ENCODE results near the gene MYO9B. TPM values are rescaled to one million over a fixed set of nuclear protein-coding genes. Genes with fewer than 3 reads are reported as not detected.

MYO9B gene
- polyA plus RNA-seq, 2 of the 4 experiments (the other 2 are of a cell fraction) = 13.0 to 27.7 TPM

GRCh38 chr19:17073869-17074633, 1.5 kb upstream of the MYO9B start:
- ChIA-PET POLR2A (interaction anchor here (1.3 kb wide), 1 partner anchor 141 kb away, joined by 5 read pairs; the partner anchor contains the start of gene USE1), CTCF (interaction anchor here (0.6 to 1.5 kb wide), 3 partner anchors 83 to 179 kb away, joined by 3 to 6 read pairs (median 5); no protein-coding TSS in a partner anchor)
- FAIRE-seq = no peak

DNA sequence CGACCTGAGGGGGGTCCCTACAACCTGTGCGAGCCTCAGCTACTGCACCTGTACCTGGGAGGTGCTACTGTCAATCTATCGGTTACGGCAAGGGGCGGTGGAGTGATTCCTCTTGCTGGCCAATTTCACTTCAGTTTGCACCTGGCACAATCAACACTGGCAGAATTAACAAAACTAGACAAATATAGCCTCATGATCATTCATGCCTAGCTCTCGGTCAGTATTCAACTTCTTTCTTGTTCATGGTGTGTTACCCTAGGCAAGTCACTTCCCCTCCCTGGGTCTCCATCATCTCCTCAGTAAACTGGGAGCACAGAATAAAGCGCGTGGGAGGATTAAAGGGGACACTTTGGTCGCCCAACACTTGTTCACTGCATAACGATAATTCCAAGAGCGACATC, 943 bp upstream of the MYO9B start:
- DNase-seq (ENCODE audit: low read depth in 1 of 2, low spot score in 1 of 2) (no peak), FAIRE-seq (no peak), ATAC-seq (no peak; a peak in 1 of 6 replicates)
- H3K4me1 ChIP-seq = peaks cover 33% of the 10 kb centered on the region
- no peak for TF ChIP-seq GATA3 (IDR thresholded peaks at IDR 0.05; ENCODE audit: borderline replicate concordance)
- no peak for TF ChIP-seq JUNB (IDR thresholded peaks at IDR 0.05)
- no peak for TF ChIP-seq HDAC2 (IDR thresholded peaks at IDR 0.05)
- no peak for TF ChIP-seq NPAS2 (CRISPR knock-in tag; IDR thresholded peaks at IDR 0.05; ENCODE audit: borderline replicate concordance)
- TF ChIP-seq REST (IDR thresholded peaks at IDR 0.05) = no peak; the same call in 1 of the 2 replicates
- TF ChIP-seq PBX3 (IDR thresholded peaks at IDR 0.05) = no peak
- no peak for TF ChIP-seq NR3C1 (IDR thresholded peaks at IDR 0.05)
- TF ChIP-seq JUN (IDR thresholded peaks at IDR 0.05) = no peak
- TF ChIP-seq CBX2 (IDR thresholded peaks at IDR 0.05; ENCODE audit: borderline replicate concordance, low read depth) = no peak
- TF ChIP-seq MAX (IDR thresholded peaks at IDR 0.05) = no peak
- TF ChIP-seq MAFK (IDR thresholded peaks at IDR 0.05; ENCODE audit: partially characterized antibody) = no peak
- TF ChIP-seq EHF (CRISPR knock-in tag; IDR thresholded peaks at IDR 0.05) = no peak
- no peak for TF ChIP-seq RAD21 (conservative IDR thresholded peaks at IDR 0.05 in 1 of 2, IDR thresholded peaks at IDR 0.05 in 1 of 2)
- TF ChIP-seq, protein P1, sequence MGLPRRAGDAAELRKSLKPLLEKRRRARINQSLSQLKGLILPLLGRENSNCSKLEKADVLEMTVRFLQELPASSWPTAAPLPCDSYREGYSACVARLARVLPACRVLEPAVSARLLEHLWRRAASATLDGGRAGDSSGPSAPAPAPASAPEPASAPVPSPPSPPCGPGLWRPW (IDR thresholded peaks at IDR 0.05) = no peak
- TF ChIP-seq, protein P2, sequence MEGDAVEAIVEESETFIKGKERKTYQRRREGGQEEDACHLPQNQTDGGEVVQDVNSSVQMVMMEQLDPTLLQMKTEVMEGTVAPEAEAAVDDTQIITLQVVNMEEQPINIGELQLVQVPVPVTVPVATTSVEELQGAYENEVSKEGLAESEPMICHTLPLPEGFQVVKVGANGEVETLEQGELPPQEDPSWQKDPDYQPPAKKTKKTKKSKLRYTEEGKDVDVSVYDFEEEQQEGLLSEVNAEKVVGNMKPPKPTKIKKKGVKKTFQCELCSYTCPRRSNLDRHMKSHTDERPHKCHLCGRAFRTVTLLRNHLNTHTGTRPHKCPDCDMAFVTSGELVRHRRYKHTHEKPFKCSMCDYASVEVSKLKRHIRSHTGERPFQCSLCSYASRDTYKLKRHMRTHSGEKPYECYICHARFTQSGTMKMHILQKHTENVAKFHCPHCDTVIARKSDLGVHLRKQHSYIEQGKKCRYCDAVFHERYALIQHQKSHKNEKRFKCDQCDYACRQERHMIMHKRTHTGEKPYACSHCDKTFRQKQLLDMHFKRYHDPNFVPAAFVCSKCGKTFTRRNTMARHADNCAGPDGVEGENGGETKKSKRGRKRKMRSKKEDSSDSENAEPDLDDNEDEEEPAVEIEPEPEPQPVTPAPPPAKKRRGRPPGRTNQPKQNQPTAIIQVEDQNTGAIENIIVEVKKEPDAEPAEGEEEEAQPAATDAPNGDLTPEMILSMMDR (IDR thresholded peaks at IDR 0.05) = no peak
- no peak for TF ChIP-seq MYC (IDR thresholded peaks at IDR 0.05; ENCODE audit: borderline replicate concordance, low read length)
- no peak for TF ChIP-seq ZNF302 (CRISPR knock-in tag; IDR thresholded peaks at IDR 0.05)
- CTCF ChIA-PET = interaction anchor here (0.6 to 1.5 kb wide), 3 partner anchors 83 to 178 kb away, joined by 3 to 6 read pairs (median 5); no protein-coding TSS in a partner anchor
- POLR2A ChIA-PET = interaction anchor here (1.3 kb wide), 1 partner anchor 141 kb away, joined by 5 read pairs; the partner anchor contains the start of gene USE1
- peak overlapping the region; percentile 93 for H3K4me3 ChIP-seq
- peak overlapping the region; percentile 94 for H3K4me2 ChIP-seq
- H3K27ac ChIP-seq = peak overlapping the region; percentile 82 to 99
- WGBS (ENCODE audit: missing lambda C conversion rate) = 14% methylated on average over 7 of the region's 11 CpGs
- H3K9me3 ChIP-seq = no peaks in the 10 kb centered on the region

More at GRCh38 chr19:17073869-17074633, 1.5 kb upstream of the MYO9B start:
- 80% methylated on average over 16 of the region's 18 CpGs for WGBS (ENCODE audit: missing lambda C conversion rate)
- peak overlapping the region; percentile 93 for H3K4me3 ChIP-seq
- TF ChIP-seq RAD21 (conservative IDR thresholded peaks at IDR 0.05 in 1 of 2, IDR thresholded peaks at IDR 0.05 in 1 of 2) = no peak
- TF ChIP-seq MAFK (IDR thresholded peaks at IDR 0.05; ENCODE audit: partially characterized antibody) = peak; percentile 77
- H3K27ac ChIP-seq = peak overlapping the region; percentile 82 to 99
- H3K9me3 ChIP-seq = no peaks in the 10 kb centered on the region
- DNase-seq (ENCODE audit: low read depth in 1 of 2, low spot score in 1 of 2) (no peak), ATAC-seq (no peak)
- peaks cover 27% of the 10 kb centered on the region for H3K4me1 ChIP-seq
- peak overlapping the region; percentile 94 for H3K4me2 ChIP-seq

Data from A549 (cell line).